ENCODE measurements around the gene SMARCAL1. TPM values are rescaled to one million over a fixed set of nuclear protein-coding genes. Genes with fewer than 3 reads are reported as not detected.

Gene SMARCAL1
- total and polyA plus RNA-seq, 2 of the 13 experiments (the other 11 are each of a cell fraction or from before 2014, with no cell fraction given) = 12.7 to 21.3 TPM

DNA sequence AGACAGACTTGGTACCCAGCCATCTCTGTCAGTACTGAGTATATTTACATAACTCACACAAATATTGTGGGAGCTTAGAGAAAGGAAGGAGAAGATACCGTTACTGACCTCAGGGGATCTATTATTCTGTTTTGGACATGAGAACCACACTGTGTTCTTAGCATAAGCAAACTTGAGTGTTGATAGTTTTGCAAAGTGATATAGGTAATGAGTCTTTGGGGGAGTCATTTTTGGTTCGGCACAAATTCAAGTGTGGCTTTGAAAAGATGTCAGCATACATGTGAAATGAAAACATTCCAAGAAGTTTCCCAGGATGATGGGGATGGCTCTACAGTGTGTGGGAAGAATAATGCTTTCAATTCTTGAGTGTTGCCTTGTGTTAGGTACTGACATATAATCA is 24.1 kb downstream of the SMARCAL1 start:
- in situ Hi-C loops (cut with HindIII; ENCODE audit: extremely low pct_ligation_motif_present, low pct_unique_long_range_greater_than_20kb) = no loop called here
- POLR2A ChIA-PET = no interaction called here
- no TSS peak for BruUV-seq (replicated peaks)

More for the DNA sequence above, 24.1 kb downstream of the SMARCAL1 start:
- no peaks in the 10 kb centered on the region for H3K9me3 ChIP-seq (ENCODE audit: low read length)
- no peak overlapping the region for H3K9ac ChIP-seq (ENCODE audit: insufficient read depth, low read depth, low read length)
- intact Hi-C loops (cut with micrococcal nuclease; ENCODE audit: unreplicated experiment) = no loop called here
- 91% methylated on average over 2 of the region's 2 CpGs for WGBS (ENCODE audit: low lambda C conversion rate)
- H3K4me1 ChIP-seq (ENCODE audit: insufficient read depth, low read length) = no peaks in the 10 kb centered on the region
- H3K27ac ChIP-seq (ENCODE audit: extremely low read length, insufficient read depth, low read length) = no peak overlapping the region
- peaks cover 22 to 51% of the 10 kb centered on the region in 2 experiments; a peak in 4 of 5 replicates for H3K36me3 ChIP-seq (replicated peaks in 1 of 2; ENCODE audit: control insufficient read depth in 1 of 2, insufficient read depth in 2 of 2, low read length in 2 of 2)
- no peak overlapping the region for H3K4me3 ChIP-seq (replicated peaks in 1 of 3; ENCODE audit: insufficient read depth in 1 of 3, low read depth in 2 of 3, low read length in 3 of 3)
- CTCF ChIA-PET (ENCODE audit: low intra/inter-chr PET ratio, low total read pairs) = no interaction called here
- H2AFZ ChIP-seq (ENCODE audit: low read length) = no peak overlapping the region
- ATAC-seq = no peak
- H3K27me3 ChIP-seq (ENCODE audit: control insufficient read depth in 1 of 2, insufficient read depth in 2 of 2, low read length in 2 of 2) = no peaks in the 10 kb centered on the region
- no peak overlapping the region for H3K4me2 ChIP-seq (ENCODE audit: low read depth, low read length)
- FAIRE-seq = no peak
- no peak for TF ChIP-seq STAG1 (CRISPR knock-in tag; IDR thresholded peaks at IDR 0.05)
- no peak for TF ChIP-seq ZNF20 (CRISPR knock-in tag; IDR thresholded peaks at IDR 0.05)
- TF ChIP-seq, protein P1, sequence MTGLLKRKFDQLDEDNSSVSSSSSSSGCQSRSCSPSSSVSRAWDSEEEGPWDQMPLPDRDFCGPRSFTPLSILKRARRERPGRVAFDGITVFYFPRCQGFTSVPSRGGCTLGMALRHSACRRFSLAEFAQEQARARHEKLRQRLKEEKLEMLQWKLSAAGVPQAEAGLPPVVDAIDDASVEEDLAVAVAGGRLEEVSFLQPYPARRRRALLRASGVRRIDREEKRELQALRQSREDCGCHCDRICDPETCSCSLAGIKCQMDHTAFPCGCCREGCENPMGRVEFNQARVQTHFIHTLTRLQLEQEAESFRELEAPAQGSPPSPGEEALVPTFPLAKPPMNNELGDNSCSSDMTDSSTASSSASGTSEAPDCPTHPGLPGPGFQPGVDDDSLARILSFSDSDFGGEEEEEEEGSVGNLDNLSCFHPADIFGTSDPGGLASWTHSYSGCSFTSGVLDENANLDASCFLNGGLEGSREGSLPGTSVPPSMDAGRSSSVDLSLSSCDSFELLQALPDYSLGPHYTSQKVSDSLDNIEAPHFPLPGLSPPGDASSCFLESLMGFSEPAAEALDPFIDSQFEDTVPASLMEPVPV (CRISPR knock-in tag; IDR thresholded peaks at IDR 0.05) = no peak
- no peak for TF ChIP-seq ZNF564 (CRISPR knock-in tag; IDR thresholded peaks at IDR 0.05)
- TF ChIP-seq RNF2 (conservative IDR thresholded peaks at IDR 0.05; ENCODE audit: low read depth) = no peak
- TF ChIP-seq ZNF207 (IDR thresholded peaks at IDR 0.05; ENCODE audit: borderline replicate concordance) = no peak
- no peak for TF ChIP-seq SNAPC2 (CRISPR knock-in tag; IDR thresholded peaks at IDR 0.05)
- TF ChIP-seq, protein P2, sequence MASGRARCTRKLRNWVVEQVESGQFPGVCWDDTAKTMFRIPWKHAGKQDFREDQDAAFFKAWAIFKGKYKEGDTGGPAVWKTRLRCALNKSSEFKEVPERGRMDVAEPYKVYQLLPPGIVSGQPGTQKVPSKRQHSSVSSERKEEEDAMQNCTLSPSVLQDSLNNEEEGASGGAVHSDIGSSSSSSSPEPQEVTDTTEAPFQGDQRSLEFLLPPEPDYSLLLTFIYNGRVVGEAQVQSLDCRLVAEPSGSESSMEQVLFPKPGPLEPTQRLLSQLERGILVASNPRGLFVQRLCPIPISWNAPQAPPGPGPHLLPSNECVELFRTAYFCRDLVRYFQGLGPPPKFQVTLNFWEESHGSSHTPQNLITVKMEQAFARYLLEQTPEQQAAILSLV (CRISPR knock-in tag; IDR thresholded peaks at IDR 0.05; ENCODE audit: borderline replicate concordance) = no peak
- TF ChIP-seq, protein P3, sequence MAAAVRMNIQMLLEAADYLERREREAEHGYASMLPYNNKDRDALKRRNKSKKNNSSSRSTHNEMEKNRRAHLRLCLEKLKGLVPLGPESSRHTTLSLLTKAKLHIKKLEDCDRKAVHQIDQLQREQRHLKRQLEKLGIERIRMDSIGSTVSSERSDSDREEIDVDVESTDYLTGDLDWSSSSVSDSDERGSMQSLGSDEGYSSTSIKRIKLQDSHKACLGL (CRISPR knock-in tag; IDR thresholded peaks at IDR 0.05) = no peak
- no peak for TF ChIP-seq TMF1 (CRISPR knock-in tag; IDR thresholded peaks at IDR 0.05; ENCODE audit: low read depth)
- TF ChIP-seq ARNTL (CRISPR knock-in tag; IDR thresholded peaks at IDR 0.05) = no peak
- no peak for TF ChIP-seq ATF7 (IDR thresholded peaks at IDR 0.05)
- no peak for TF ChIP-seq ATF7 (CRISPR knock-in tag; IDR thresholded peaks at IDR 0.05)
- TF ChIP-seq FOSL2 (CRISPR knock-in tag; IDR thresholded peaks at IDR 0.05) = no peak
- no peaks in the 10 kb centered on the region for H3K79me2 ChIP-seq (ENCODE audit: insufficient read depth, low read length)
- DNase-seq (ENCODE audit: low spot score) = no peak
- no peaks in the 10 kb centered on the region for H4K20me1 ChIP-seq (ENCODE audit: insufficient read depth, low read length)
